Panc1 (cell line): ENCODE data around the gene LRP1B. TPM values are rescaled to one million over a fixed set of nuclear protein-coding genes. Genes with fewer than 3 reads are reported as not detected.

Source experiments
- ATAC-seq: fragments of 200-7000 bp; cut with Tn5 transposase; 2 replicates; pipeline ENCODE4 v1.9.1; 2020; ENCODE audit warnings: mild to moderate bottlenecking, moderate library complexity
- BruUV-seq: library from RNA; stranded (reverse); fragments of 400-500 nt; replicated peaks from 2 replicates; lab custom pipeline; 2021; lab: Mats Ljungman, UMichigan
- CTCF ChIA-PET: fragments of 300-600 bp; sonication (Branson Sonifier 250); formaldehyde crosslinking; loops from one replicate; lab custom pipeline; 2022; ENCODE audit warnings: antibody characterized with exemption; lab: Charles Lee
- POLR2A ChIA-PET: fragments of 300-600 bp; sonication (Branson Sonifier 250); formaldehyde crosslinking; loops from one replicate; lab custom pipeline; 2022; ENCODE audit warnings: antibody characterized with exemption; lab: Charles Lee
- DNase-seq: peaks from one replicate; pipeline ENCODE4 v3.0.0-alpha.2; 2010; ENCODE audit warnings: low read depth, low spot score
- H3K27ac ChIP-seq: 2 replicates; pipeline ENCODE4 v1.5.1; 2011; ENCODE audit warnings: mild to moderate bottlenecking, low read length, inconsistent platforms
- H3K27me3 ChIP-seq: fragments of 200-500 bp; sonication (Bioruptor generic); 2 replicates; pipeline ENCODE4 v1.6.0; 2014; ENCODE audit warnings: low read length, inconsistent platforms; ENCODE audit not compliant: control insufficient read depth, insufficient read depth
- H3K36me3 ChIP-seq: fragments of 200-500 bp; sonication (Bioruptor generic); 2 replicates; pipeline ENCODE4 v1.5.1; 2014; ENCODE audit warnings: inconsistent platforms, mild to moderate bottlenecking, low read length, moderate library complexity; ENCODE audit not compliant: control insufficient read depth, insufficient read depth
- H3K4me1 ChIP-seq: 2 replicates; pipeline ENCODE4 v1.5.1; 2011; ENCODE audit warnings: inconsistent platforms, mild to moderate bottlenecking, low read length, moderate library complexity; ENCODE audit not compliant: control insufficient read depth, insufficient read depth
- H3K4me3 ChIP-seq, 2 experiments: 2 replicates each; pipeline ENCODE4 v1.5.1; 2011 to 2012; ENCODE audit warnings: low read depth in 2 of 2, low read length in 2 of 2, mild to moderate bottlenecking in 2 of 2, inconsistent platforms in 1 of 2, moderate library complexity in 1 of 2
- H3K9me3 ChIP-seq: fragments of 200-500 bp; sonication (Bioruptor generic); 2 replicates; pipeline ENCODE4 v1.5.1; 2014; ENCODE audit warnings: low read depth, mild to moderate bottlenecking, inconsistent platforms, low read length, moderate library complexity; ENCODE audit not compliant: control insufficient read depth, insufficient read depth
- POLR2AphosphoS5 ChIP-seq: IDR thresholded peaks from 2 replicates; pipeline ENCODE4 v1.6.1; 2012; ENCODE audit warnings: mild to moderate bottlenecking, low read depth, low read length, moderate library complexity
- SIN3A ChIP-seq: IDR thresholded peaks from 2 replicates; pipeline ENCODE4 v1.6.1; 2012; ENCODE audit warnings: low read depth, mild to moderate bottlenecking, low read length, moderate library complexity, borderline replicate concordance; ENCODE audit not compliant: insufficient read depth
- TCF7L2 ChIP-seq: IDR thresholded peaks from 2 replicates; pipeline ENCODE4 v1.6.1; 2011; ENCODE audit warnings: mild to moderate bottlenecking, low read depth, low read length, inconsistent platforms
- in situ Hi-C: cut with HindIII; loops from 2 replicates; pipeline ENCODE4 v1.10.0; 2016; ENCODE audit warnings: low sequenced_read_pairs, low pct_unique_long_range_greater_than_20kb
- intact Hi-C: fragments of 100-400 bp; cut with micrococcal nuclease; formaldehyde crosslinking; loops from one replicate; pipeline ENCODE4 v1.10.0; 2022; ENCODE audit not compliant: unreplicated experiment
- total RNA-seq: library from RNA; stranded (reverse); gene quantifications from one replicate; pipeline ENCODE4 v1.2.1, GENCODE V29; 2021; ENCODE audit not compliant: unreplicated experiment
- TF ChIP-seq, protein P1 (sequence below), 2 experiments: IDR thresholded peaks; 2 replicates each; pipeline ENCODE4 v1.6.1; 2011 to 2012; ENCODE audit warnings: low read depth in 2 of 2, control low read depth in 1 of 2, low read length in 1 of 2, mild to moderate bottlenecking in 1 of 2, moderate library complexity in 1 of 2; ENCODE audit not compliant: insufficient read depth in 1 of 2
- TF ChIP-seq, protein P2 (sequence below): fragments of 450-650 bp; IDR thresholded peaks from 2 replicates; pipeline ENCODE4 v1.5.1; 2017; ENCODE audit warnings: mild to moderate bottlenecking

Gene LRP1B
- total RNA-seq, 1 experiment from 2014 or later, result 0.54 TPM

DNA sequence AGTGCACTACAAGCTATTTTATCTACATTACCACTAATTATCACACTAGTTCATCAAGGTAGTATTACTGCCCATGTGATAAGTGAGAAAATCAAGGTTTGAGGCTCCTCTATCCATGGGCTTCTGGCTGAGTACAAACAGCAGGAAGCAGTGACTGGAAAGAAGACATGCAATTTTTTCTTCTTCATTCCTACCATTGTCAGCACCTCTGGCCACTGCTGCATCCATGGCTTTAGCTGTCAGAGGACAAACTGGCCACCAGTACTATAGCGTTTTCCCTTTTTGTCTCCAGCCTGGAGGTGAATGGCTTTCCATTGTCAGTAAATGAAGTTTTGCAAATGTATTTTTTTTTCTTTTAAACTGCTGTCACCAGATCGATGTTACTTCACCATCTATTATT lies 674.9 kb downstream of the LRP1B start:
- DNase-seq, result no peak
- BruUV-seq, result no TSS peak
- Histone ChIP-seq H3K4me3 (no peak overlapping the region), H3K9me3 (no peaks in the 10 kb centered on the region), H3K4me1 (no peaks in the 10 kb centered on the region), H3K27me3 (no peaks in the 10 kb centered on the region), H3K27ac (no peak overlapping the region), H3K36me3 (no peaks in the 10 kb centered on the region)
- ChIA-PET CTCF (no interaction called here), POLR2A (no interaction called here)
- intact Hi-C loops, result no loop called here
- in situ Hi-C loops, result no loop called here
- no peak for ATAC-seq
- TF ChIP-seq POLR2AphosphoS5 (no peak), SIN3A (no peak), TCF7L2 (no peak)
- TF ChIP-seq, protein P1, sequence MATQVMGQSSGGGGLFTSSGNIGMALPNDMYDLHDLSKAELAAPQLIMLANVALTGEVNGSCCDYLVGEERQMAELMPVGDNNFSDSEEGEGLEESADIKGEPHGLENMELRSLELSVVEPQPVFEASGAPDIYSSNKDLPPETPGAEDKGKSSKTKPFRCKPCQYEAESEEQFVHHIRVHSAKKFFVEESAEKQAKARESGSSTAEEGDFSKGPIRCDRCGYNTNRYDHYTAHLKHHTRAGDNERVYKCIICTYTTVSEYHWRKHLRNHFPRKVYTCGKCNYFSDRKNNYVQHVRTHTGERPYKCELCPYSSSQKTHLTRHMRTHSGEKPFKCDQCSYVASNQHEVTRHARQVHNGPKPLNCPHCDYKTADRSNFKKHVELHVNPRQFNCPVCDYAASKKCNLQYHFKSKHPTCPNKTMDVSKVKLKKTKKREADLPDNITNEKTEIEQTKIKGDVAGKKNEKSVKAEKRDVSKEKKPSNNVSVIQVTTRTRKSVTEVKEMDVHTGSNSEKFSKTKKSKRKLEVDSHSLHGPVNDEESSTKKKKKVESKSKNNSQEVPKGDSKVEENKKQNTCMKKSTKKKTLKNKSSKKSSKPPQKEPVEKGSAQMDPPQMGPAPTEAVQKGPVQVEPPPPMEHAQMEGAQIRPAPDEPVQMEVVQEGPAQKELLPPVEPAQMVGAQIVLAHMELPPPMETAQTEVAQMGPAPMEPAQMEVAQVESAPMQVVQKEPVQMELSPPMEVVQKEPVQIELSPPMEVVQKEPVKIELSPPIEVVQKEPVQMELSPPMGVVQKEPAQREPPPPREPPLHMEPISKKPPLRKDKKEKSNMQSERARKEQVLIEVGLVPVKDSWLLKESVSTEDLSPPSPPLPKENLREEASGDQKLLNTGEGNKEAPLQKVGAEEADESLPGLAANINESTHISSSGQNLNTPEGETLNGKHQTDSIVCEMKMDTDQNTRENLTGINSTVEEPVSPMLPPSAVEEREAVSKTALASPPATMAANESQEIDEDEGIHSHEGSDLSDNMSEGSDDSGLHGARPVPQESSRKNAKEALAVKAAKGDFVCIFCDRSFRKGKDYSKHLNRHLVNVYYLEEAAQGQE (IDR thresholded peaks at IDR 0.05; ENCODE audit: insufficient read depth in 1 of 2, low read depth in 2 of 2, low read length in 1 of 2), result no peak
- TF ChIP-seq, protein P2, sequence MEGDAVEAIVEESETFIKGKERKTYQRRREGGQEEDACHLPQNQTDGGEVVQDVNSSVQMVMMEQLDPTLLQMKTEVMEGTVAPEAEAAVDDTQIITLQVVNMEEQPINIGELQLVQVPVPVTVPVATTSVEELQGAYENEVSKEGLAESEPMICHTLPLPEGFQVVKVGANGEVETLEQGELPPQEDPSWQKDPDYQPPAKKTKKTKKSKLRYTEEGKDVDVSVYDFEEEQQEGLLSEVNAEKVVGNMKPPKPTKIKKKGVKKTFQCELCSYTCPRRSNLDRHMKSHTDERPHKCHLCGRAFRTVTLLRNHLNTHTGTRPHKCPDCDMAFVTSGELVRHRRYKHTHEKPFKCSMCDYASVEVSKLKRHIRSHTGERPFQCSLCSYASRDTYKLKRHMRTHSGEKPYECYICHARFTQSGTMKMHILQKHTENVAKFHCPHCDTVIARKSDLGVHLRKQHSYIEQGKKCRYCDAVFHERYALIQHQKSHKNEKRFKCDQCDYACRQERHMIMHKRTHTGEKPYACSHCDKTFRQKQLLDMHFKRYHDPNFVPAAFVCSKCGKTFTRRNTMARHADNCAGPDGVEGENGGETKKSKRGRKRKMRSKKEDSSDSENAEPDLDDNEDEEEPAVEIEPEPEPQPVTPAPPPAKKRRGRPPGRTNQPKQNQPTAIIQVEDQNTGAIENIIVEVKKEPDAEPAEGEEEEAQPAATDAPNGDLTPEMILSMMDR, result no peak

DNA sequence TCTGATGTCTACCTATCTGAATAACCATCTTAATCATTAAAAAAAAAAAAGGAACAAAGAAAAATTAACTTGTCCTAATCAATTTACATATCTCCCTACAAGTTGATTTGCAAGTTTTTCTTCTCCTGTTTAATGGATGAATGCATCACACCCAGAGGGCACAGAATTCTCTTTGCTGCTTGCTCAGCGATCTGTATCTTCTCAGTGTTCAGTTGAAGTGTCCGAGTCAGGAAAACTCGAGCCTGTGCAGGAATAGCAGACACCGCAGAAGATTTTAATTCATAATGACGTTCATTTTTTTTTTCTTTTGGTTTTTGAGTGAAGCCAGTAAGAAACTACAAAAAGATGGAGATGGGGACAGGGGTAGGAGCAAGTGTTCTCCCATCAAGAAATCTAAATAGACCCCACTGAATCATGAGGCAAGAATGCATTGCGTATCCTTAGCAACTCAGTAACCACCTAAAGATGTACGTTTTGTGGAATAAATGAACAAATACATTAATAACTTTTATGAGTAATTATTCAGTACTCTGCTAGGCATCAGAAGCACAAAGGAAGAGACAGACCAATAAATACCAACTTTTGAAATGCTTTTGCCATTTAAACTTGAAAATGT lies 675.5 kb downstream of the LRP1B start:
- Histone ChIP-seq H3K27me3 (no peaks in the 10 kb centered on the region), H3K27ac (no peak overlapping the region), H3K9me3 (no peaks in the 10 kb centered on the region), H3K4me3 (no peak overlapping the region), H3K36me3 (no peaks in the 10 kb centered on the region), H3K4me1 (no peaks in the 10 kb centered on the region)
- in situ Hi-C loops (no loop called here), intact Hi-C loops (no loop called here)
- POLR2A ChIA-PET, result no interaction called here
- ATAC-seq, result no peak
- no peak for DNase-seq
- BruUV-seq, result no TSS peak
- CTCF ChIA-PET, result no interaction called here
- TF ChIP-seq TCF7L2 (no peak), POLR2AphosphoS5 (no peak), SIN3A (no peak)
- TF ChIP-seq, protein P2, result no peak
- TF ChIP-seq, protein P1 (IDR thresholded peaks at IDR 0.05; ENCODE audit: insufficient read depth in 1 of 2, low read depth in 2 of 2, low read length in 1 of 2), result no peak
